Memory B cell (primary cell): ENCODE results near the gene PIAS1.
"Not testable (repeated sequence)": the region's sequence is repeated elsewhere in the genome, so short reads cannot be mapped to it uniquely, and the experiment has no call there.

ENCODE experiments used
- ATAC-seq: fragments of 150-1000 bp; cut with Tn5 transposase; 2 replicates; pipeline ENCODE4 v1.10.0; 2021; ENCODE audit warnings: low read depth, mild to moderate bottlenecking, moderate library complexity
- DNase-seq, 2 donors: peaks; one replicate each; pipeline ENCODE4 v3.0.0; 2022; ENCODE audit warnings: low spot score in 2 of 2
- H3K27ac Mint-ChIP-seq: one replicate; pipeline ENCODE4 v1.8.0; 2022; ENCODE audit warnings: mild to moderate bottlenecking, moderate library complexity, mixed read lengths
- H3K27me3 Mint-ChIP-seq: one replicate; pipeline ENCODE4 v1.8.0; 2022; ENCODE audit warnings: mixed read lengths
- H3K36me3 Mint-ChIP-seq: one replicate; pipeline ENCODE4 v1.8.0; 2022; ENCODE audit warnings: mild to moderate bottlenecking, mixed read lengths
- H3K4me1 Mint-ChIP-seq: one replicate; pipeline ENCODE4 v1.8.0; 2022; ENCODE audit warnings: mixed read lengths
- H3K4me3 Mint-ChIP-seq: one replicate; pipeline ENCODE4 v1.8.0; 2022; ENCODE audit warnings: mild to moderate bottlenecking, moderate library complexity, mixed read lengths
- H3K9me3 Mint-ChIP-seq: one replicate; pipeline ENCODE4 v1.8.0; 2022; ENCODE audit warnings: mixed read lengths

PIAS1 gene

DNA sequence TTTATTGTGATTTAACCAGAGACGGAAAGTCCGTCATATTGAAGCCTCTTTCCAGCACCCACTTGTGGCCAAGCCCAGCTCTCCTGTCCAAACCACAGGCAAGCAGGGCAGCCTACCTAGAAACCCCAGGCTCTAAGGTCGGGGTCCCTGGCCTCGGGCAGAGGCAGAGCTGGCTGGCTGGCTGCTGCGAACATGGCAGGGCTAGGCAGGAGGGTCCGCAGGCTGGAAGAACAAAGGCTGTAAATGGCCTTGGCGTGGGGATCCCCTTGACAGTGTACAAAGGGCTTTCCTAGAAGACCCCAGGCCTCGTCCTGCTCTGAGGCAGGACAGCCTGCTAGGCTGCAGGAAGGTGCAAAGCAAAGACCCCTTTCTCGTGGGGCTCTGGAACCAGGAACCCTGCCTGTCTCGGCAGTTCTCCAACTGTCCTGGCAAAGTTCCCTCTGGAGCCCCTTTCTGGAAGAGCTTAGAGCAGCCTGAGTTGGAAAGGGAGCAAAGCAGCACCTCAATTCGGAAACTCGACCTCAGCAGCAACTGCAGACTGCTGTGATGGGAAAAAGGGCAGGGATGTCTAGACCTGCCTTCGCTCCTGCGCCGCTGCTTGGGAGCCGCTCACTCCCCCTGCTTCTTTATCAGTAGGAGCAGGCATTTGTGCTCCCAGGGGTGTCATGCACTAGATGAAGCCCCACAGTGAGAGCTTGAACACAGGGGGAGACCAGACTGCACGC lies 142.5 kb downstream of the PIAS1 start:
- H3K4me1 Mint-ChIP-seq: peaks cover 6% of the 10 kb centered on the region
- peaks cover 4% of the 10 kb centered on the region for H3K36me3 Mint-ChIP-seq
- ATAC-seq (no peak), DNase-seq (no peak)
- H3K27ac Mint-ChIP-seq: peak overlapping the region; percentile 36
- H3K9me3 Mint-ChIP-seq: no peaks in the 10 kb centered on the region
- no peaks in the 10 kb centered on the region for H3K27me3 Mint-ChIP-seq
- no peak overlapping the region for H3K4me3 Mint-ChIP-seq

GRCh38 chr15:68197170-68197492 lies 143.0 kb downstream of the PIAS1 start:
- H3K27ac Mint-ChIP-seq: peak overlapping the region; percentile 36

GRCh38 chr15:68197661-68198437 lies 143.7 kb downstream of the PIAS1 start:
- ATAC-seq (no peak), DNase-seq (no peak)
- H3K27me3 Mint-ChIP-seq: no peaks in the 10 kb centered on the region
- H3K4me3 Mint-ChIP-seq: no peak overlapping the region
- peaks cover 8% of the 10 kb centered on the region for H3K4me1 Mint-ChIP-seq
- H3K27ac Mint-ChIP-seq: peak overlapping the region; percentile 36
- H3K36me3 Mint-ChIP-seq: peaks cover 4% of the 10 kb centered on the region
- H3K9me3 Mint-ChIP-seq: no peaks in the 10 kb centered on the region

More at GRCh38 chr15:68197170-68197492, 143.0 kb downstream of the PIAS1 start:
- Mint-ChIP-seq H3K27me3 (no peaks in the 10 kb centered on the region), H3K9me3 (no peaks in the 10 kb centered on the region), H3K4me1 (peaks cover 8% of the 10 kb centered on the region), H3K4me3 (no peak overlapping the region), H3K36me3 (peaks cover 4% of the 10 kb centered on the region)
- no peak for DNase-seq
- no peak for ATAC-seq

DNA sequence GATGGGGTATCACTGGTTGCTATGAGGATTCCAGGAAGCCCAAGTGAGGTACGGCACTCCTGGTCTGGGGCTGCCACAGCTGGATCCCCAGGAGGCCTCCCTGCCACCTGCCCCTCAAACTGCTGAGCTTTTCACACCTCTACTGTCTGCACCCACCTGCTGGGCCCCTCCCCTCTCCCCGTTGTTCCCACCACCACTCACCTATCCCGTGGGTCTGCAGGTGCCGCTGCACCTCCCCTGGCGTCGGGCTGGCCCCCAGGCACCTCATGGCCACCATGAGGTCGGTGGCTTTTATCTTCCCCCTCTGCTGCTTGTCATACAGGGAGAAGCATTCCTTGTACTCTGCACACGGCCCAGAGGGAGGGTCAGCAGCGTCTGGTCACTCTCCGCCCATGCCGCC lies 145.2 kb downstream of the PIAS1 start:
- peaks cover 8% of the 10 kb centered on the region for H3K4me1 Mint-ChIP-seq
- H3K9me3 Mint-ChIP-seq: no peaks in the 10 kb centered on the region
- H3K36me3 Mint-ChIP-seq: no peaks in the 10 kb centered on the region
- DNase-seq (no peak), ATAC-seq (no peak)
- no peak overlapping the region for H3K27ac Mint-ChIP-seq
- H3K27me3 Mint-ChIP-seq: no peaks in the 10 kb centered on the region
- H3K4me3 Mint-ChIP-seq: no peak overlapping the region

- DNase-seq: no peak
- no peaks in the 10 kb centered on the region for H3K27me3 Mint-ChIP-seq
- no peak overlapping the region for H3K27ac Mint-ChIP-seq
- no peaks in the 10 kb centered on the region for H3K9me3 Mint-ChIP-seq
- no peaks in the 10 kb centered on the region for H3K36me3 Mint-ChIP-seq
- no peak overlapping the region for H3K4me3 Mint-ChIP-seq
- ATAC-seq: no peak
- peaks cover 5% of the 10 kb centered on the region for H3K4me1 Mint-ChIP-seq
Observed at GRCh38 chr15:68200016-68200861, 146.1 kb downstream of the PIAS1 start.

- no peak for ATAC-seq
- no peaks in the 10 kb centered on the region for H3K9me3 Mint-ChIP-seq
- H3K27ac Mint-ChIP-seq: no peak overlapping the region
- no peaks in the 10 kb centered on the region for H3K36me3 Mint-ChIP-seq
- DNase-seq: no peak
- peaks cover 4% of the 10 kb centered on the region for H3K4me1 Mint-ChIP-seq
- no peaks in the 10 kb centered on the region for H3K27me3 Mint-ChIP-seq
- H3K4me3 Mint-ChIP-seq: no peak overlapping the region
Observed at GRCh38 chr15:68201153-68201878, 147.2 kb downstream of the PIAS1 start.

DNA sequence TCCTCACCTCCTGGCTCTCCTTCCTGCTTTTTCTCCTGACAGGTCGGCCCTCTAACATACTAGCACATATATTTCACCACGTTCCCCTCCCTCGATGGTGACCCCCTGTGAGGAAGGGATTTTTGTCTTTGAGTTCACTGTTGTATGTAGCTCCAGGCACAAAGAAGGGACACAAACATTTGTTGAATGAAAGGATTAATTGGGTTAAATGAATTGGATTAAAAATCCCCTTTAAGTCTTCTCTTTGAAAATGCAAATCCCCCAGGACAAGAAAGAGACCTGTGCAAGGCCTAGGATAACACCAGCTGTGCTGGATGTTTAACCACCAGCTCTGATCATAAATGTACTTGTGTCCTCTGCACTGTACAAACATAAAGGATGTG lies 147.8 kb downstream of the PIAS1 start:
- Mint-ChIP-seq H3K4me1 (peaks cover 4% of the 10 kb centered on the region), H3K36me3 (no peaks in the 10 kb centered on the region), H3K27ac (no peak overlapping the region), H3K9me3 (no peaks in the 10 kb centered on the region), H3K4me3 (no peak overlapping the region), H3K27me3 (no peaks in the 10 kb centered on the region)
- DNase-seq (no peak), ATAC-seq (no peak)

GRCh38 chr15:68202994-68203393 lies 148.9 kb downstream of the PIAS1 start:
- H3K36me3 Mint-ChIP-seq, H3K27me3 Mint-ChIP-seq, H3K9me3 Mint-ChIP-seq, H3K4me3 Mint-ChIP-seq, H3K4me1 Mint-ChIP-seq, H3K27ac Mint-ChIP-seq, DNase-seq, ATAC-seq: not testable (repeated sequence)

GRCh38 chr15:68203486-68203885 lies 149.4 kb downstream of the PIAS1 start:
- no peak overlapping the region for H3K27ac Mint-ChIP-seq

GRCh38 chr15:68203956-68204355 lies 149.8 kb downstream of the PIAS1 start:
- ATAC-seq (no peak), DNase-seq (no peak)
- Mint-ChIP-seq H3K27ac (no peak overlapping the region), H3K36me3 (peaks cover 2% of the 10 kb centered on the region), H3K4me1 (peaks cover 12% of the 10 kb centered on the region), H3K4me3 (no peak overlapping the region), H3K9me3 (no peaks in the 10 kb centered on the region), H3K27me3 (no peaks in the 10 kb centered on the region)

More at GRCh38 chr15:68203486-68203885, 149.4 kb downstream of the PIAS1 start:
- peaks cover 7% of the 10 kb centered on the region for H3K4me1 Mint-ChIP-seq
- no peak overlapping the region for H3K4me3 Mint-ChIP-seq
- peaks cover 2% of the 10 kb centered on the region for H3K36me3 Mint-ChIP-seq
- DNase-seq (no peak), ATAC-seq (no peak)
- H3K9me3 Mint-ChIP-seq: no peaks in the 10 kb centered on the region
- H3K27me3 Mint-ChIP-seq: no peaks in the 10 kb centered on the region

DNA sequence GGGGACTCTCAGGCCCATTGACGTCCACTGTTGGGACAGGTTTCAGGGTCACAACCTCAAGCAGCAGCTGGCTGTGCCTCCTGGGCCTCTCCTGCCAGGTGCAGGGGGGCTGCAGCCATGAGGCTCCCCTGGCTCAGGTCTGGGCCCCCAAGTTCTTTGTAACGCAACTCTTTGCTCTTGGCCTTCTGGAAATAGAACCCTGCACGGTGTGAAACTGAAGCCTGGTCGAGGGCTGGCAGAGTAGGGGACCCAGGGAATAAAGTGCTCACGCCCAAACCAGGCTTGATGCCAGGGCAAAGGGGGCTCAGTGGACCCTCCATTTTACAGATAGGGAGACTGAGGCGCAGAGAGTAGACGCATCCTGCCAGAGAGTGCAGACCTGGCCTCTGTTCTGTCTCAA lies 150.2 kb downstream of the PIAS1 start:
- Mint-ChIP-seq H3K36me3 (peaks cover 2% of the 10 kb centered on the region), H3K9me3 (no peaks in the 10 kb centered on the region), H3K27me3 (no peaks in the 10 kb centered on the region), H3K4me1 (peaks cover 15% of the 10 kb centered on the region), H3K27ac (no peak overlapping the region), H3K4me3 (no peak overlapping the region)
- DNase-seq: no peak
- ATAC-seq: no peak

GRCh38 chr15:68204776-68205557 lies 150.9 kb downstream of the PIAS1 start, which contains the start of gene CALML4:
Gene CALML4, minus strand, starts transcription at chr15:68205332. Its CDS starts 85 bp downstream, at chr15:68205247.
- H3K4me3 Mint-ChIP-seq: no peak within 1 kb of the TSS

DNA sequence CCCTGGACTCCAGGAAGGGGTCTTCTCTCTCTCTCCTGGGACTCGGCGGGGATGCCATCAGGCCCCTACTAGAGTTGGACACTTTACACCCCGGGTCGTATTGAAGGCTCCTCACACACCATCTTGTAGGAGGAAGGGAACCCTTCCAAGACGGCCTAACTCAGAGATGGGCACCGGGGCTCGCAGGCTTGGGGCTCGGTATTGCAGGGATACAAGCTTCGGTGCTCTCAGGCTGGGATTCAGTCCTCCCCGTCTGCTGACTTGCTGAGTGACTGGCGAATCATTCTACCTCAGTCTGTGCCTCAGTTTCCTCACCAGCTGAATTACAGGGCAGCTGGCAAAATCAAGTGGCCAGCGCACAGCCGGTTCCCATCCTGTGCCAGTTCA lies 151.4 kb downstream of the PIAS1 start:
- ATAC-seq (no peak), DNase-seq (no peak)
- Mint-ChIP-seq H3K9me3 (no peaks in the 10 kb centered on the region), H3K36me3 (peaks cover 2% of the 10 kb centered on the region), H3K27ac (no peak overlapping the region), H3K27me3 (no peaks in the 10 kb centered on the region), H3K4me3 (no peak overlapping the region), H3K4me1 (peaks cover 24% of the 10 kb centered on the region)

More at GRCh38 chr15:68204776-68205557, 150.9 kb downstream of the PIAS1 start, which contains the start of gene CALML4:
- Mint-ChIP-seq H3K9me3 (no peaks in the 10 kb centered on the region), H3K27me3 (no peaks in the 10 kb centered on the region), H3K36me3 (peaks cover 2% of the 10 kb centered on the region), H3K27ac (no peak within 1 kb of the TSS), H3K4me1 (peaks cover 21% of the 10 kb centered on the region)
- DNase-seq: no peak
- ATAC-seq: no peak
